Measurements from ENCODE around the gene B4GAT1. TPM values are rescaled to one million over a fixed set of nuclear protein-coding genes. Genes with fewer than 3 reads are reported as not detected.
A peak's percentile ranks its signal among the peaks of the same experiment; 100 is the strongest.

The B4GAT1 gene
- total and polyA plus RNA-seq, 2 of the 13 experiments (the other 11 are each of a cell fraction or from before 2014, with no cell fraction given) = 40.4 to 109 TPM

DNA sequence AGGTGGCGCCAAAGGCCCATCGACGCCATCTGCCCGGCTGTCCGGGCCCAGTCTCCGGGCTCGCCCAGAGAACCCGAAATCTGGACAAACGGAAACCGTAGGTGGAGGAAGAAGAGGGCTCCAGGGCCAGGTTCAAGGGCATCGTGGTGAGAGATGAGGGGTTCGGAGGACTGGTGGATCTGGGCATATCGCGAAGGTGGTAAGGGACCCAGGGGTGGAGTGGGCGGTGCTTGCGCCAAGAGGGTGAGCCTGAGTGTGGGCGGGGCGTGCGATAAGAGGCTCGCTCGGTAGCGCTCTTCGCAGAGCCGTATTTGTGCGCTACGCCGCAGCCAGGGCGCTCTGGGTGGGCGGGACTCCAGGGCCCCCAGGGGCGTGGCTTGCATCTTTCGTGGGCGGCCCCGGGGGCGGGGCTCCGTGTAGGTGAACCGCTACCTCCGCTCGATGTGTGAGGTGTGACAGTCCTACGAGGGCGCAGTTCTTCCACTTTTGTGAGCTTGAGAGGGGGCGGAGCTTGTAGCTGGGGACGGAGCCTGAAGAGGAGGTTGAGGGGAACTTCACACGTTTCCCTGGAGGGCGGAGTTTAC is 35.4 kb downstream of the B4GAT1 start (continued):
- TF ChIP-seq, protein P1, sequence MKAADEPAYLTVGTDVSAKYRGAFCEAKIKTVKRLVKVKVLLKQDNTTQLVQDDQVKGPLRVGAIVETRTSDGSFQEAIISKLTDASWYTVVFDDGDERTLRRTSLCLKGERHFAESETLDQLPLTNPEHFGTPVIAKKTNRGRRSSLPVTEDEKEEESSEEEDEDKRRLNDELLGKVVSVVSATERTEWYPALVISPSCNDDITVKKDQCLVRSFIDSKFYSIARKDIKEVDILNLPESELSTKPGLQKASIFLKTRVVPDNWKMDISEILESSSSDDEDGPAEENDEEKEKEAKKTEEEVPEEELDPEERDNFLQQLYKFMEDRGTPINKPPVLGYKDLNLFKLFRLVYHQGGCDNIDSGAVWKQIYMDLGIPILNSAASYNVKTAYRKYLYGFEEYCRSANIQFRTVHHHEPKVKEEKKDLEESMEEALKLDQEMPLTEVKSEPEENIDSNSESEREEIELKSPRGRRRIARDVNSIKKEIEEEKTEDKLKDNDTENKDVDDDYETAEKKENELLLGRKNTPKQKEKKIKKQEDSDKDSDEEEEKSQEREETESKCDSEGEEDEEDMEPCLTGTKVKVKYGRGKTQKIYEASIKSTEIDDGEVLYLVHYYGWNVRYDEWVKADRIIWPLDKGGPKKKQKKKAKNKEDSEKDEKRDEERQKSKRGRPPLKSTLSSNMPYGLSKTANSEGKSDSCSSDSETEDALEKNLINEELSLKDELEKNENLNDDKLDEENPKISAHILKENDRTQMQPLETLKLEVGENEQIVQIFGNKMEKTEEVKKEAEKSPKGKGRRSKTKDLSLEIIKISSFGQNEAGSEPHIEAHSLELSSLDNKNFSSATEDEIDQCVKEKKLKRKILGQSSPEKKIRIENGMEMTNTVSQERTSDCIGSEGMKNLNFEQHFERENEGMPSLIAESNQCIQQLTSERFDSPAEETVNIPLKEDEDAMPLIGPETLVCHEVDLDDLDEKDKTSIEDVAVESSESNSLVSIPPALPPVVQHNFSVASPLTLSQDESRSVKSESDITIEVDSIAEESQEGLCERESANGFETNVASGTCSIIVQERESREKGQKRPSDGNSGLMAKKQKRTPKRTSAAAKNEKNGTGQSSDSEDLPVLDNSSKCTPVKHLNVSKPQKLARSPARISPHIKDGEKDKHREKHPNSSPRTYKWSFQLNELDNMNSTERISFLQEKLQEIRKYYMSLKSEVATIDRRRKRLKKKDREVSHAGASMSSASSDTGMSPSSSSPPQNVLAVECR (CRISPR knock-in tag; IDR thresholded peaks at IDR 0.05; ENCODE audit: borderline replicate concordance) = peak; percentile 36; the same call in 1 of the 2 replicates
- peak; percentile 73; the same call in 1 of the 2 replicates for TF ChIP-seq ZNF839 (CRISPR knock-in tag; IDR thresholded peaks at IDR 0.05; ENCODE audit: borderline replicate concordance)
- TF ChIP-seq, protein P2, sequence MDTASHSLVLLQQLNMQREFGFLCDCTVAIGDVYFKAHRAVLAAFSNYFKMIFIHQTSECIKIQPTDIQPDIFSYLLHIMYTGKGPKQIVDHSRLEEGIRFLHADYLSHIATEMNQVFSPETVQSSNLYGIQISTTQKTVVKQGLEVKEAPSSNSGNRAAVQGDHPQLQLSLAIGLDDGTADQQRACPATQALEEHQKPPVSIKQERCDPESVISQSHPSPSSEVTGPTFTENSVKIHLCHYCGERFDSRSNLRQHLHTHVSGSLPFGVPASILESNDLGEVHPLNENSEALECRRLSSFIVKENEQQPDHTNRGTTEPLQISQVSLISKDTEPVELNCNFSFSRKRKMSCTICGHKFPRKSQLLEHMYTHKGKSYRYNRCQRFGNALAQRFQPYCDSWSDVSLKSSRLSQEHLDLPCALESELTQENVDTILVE (CRISPR knock-in tag; IDR thresholded peaks at IDR 0.05) = no peak; the same call in 1 of the 2 replicates
- TF ChIP-seq ZNF451 (CRISPR knock-in tag; IDR thresholded peaks at IDR 0.05) = no peak; the same call in 1 of the 2 replicates
- no peak for TF ChIP-seq FOXK2 (IDR thresholded peaks at IDR 0.05)
- TF ChIP-seq POLR2AphosphoS2 (IDR thresholded peaks at IDR 0.05; ENCODE audit: low read depth, low read length) = no peak
- TF ChIP-seq GATA4 (IDR thresholded peaks at IDR 0.05; ENCODE audit: borderline replicate concordance, low read depth) = peak; percentile 49; the same call in 1 of the 2 replicates
- no peak for TF ChIP-seq RFX1 (IDR thresholded peaks at IDR 0.05)
- no peak for TF ChIP-seq ZFAT (CRISPR knock-in tag; conservative IDR thresholded peaks at IDR 0.05)
- TF ChIP-seq, protein P3, sequence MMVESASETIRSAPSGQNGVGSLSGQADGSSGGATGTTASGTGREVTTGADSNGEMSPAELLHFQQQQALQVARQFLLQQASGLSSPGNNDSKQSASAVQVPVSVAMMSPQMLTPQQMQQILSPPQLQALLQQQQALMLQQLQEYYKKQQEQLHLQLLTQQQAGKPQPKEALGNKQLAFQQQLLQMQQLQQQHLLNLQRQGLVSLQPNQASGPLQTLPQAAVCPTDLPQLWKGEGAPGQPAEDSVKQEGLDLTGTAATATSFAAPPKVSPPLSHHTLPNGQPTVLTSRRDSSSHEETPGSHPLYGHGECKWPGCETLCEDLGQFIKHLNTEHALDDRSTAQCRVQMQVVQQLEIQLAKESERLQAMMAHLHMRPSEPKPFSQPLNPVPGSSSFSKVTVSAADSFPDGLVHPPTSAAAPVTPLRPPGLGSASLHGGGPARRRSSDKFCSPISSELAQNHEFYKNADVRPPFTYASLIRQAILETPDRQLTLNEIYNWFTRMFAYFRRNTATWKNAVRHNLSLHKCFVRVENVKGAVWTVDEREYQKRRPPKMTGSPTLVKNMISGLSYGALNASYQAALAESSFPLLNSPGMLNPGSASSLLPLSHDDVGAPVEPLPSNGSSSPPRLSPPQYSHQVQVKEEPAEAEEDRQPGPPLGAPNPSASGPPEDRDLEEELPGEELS (CRISPR knock-in tag; IDR thresholded peaks at IDR 0.05) = no peak
- TF ChIP-seq ZNF569 (CRISPR knock-in tag; IDR thresholded peaks at IDR 0.05; ENCODE audit: borderline replicate concordance) = no peak
- peak; percentile 74; the same call in 1 of the 2 replicates for TF ChIP-seq ZNF652 (CRISPR knock-in tag; IDR thresholded peaks at IDR 0.05; ENCODE audit: borderline replicate concordance, low read depth)
- TF ChIP-seq ZBTB7B (CRISPR knock-in tag; IDR thresholded peaks at IDR 0.05) = peak; percentile 42; the same call in 1 of the 2 replicates
- TF ChIP-seq, protein P4, sequence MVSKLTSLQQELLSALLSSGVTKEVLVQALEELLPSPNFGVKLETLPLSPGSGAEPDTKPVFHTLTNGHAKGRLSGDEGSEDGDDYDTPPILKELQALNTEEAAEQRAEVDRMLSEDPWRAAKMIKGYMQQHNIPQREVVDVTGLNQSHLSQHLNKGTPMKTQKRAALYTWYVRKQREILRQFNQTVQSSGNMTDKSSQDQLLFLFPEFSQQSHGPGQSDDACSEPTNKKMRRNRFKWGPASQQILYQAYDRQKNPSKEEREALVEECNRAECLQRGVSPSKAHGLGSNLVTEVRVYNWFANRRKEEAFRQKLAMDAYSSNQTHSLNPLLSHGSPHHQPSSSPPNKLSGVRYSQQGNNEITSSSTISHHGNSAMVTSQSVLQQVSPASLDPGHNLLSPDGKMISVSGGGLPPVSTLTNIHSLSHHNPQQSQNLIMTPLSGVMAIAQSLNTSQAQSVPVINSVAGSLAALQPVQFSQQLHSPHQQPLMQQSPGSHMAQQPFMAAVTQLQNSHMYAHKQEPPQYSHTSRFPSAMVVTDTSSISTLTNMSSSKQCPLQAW (CRISPR knock-in tag; IDR thresholded peaks at IDR 0.05) = peak; percentile 75
- TF ChIP-seq CBFB (CRISPR knock-in tag; IDR thresholded peaks at IDR 0.05) = peak; percentile 69; the same call in 1 of the 2 replicates
- no peak for TF ChIP-seq ZNF780A (CRISPR knock-in tag; IDR thresholded peaks at IDR 0.05)
- no peak for TF ChIP-seq HNRNPK (IDR thresholded peaks at IDR 0.05; ENCODE audit: low read depth, low read length, poor library complexity, severe bottlenecking)
- TF ChIP-seq, protein P5, sequence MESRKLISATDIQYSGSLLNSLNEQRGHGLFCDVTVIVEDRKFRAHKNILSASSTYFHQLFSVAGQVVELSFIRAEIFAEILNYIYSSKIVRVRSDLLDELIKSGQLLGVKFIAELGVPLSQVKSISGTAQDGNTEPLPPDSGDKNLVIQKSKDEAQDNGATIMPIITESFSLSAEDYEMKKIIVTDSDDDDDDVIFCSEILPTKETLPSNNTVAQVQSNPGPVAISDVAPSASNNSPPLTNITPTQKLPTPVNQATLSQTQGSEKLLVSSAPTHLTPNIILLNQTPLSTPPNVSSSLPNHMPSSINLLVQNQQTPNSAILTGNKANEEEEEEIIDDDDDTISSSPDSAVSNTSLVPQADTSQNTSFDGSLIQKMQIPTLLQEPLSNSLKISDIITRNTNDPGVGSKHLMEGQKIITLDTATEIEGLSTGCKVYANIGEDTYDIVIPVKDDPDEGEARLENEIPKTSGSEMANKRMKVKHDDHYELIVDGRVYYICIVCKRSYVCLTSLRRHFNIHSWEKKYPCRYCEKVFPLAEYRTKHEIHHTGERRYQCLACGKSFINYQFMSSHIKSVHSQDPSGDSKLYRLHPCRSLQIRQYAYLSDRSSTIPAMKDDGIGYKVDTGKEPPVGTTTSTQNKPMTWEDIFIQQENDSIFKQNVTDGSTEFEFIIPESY (CRISPR knock-in tag; IDR thresholded peaks at IDR 0.05) = no peak
- TF ChIP-seq ZNF558 (CRISPR knock-in tag; IDR thresholded peaks at IDR 0.05; ENCODE audit: borderline replicate concordance) = peak; percentile 79; the same call in 1 of the 2 replicates
